IgD-negative memory B cell (primary cell): ENCODE data around the gene SKA2. TPM values are rescaled to one million over a fixed set of nuclear protein-coding genes. Genes with fewer than 3 reads are reported as not detected.

Source experiments
- H3K27ac Mint-ChIP-seq, 3 donors: one replicate each; pipeline ENCODE4 v1.8.0; 2020 to 2022; ENCODE audit warnings: mild to moderate bottlenecking in 3 of 3, mixed read lengths in 3 of 3, moderate library complexity in 1 of 3
- H3K27me3 Mint-ChIP-seq: one replicate; pipeline ENCODE4 v1.8.0; 2021; ENCODE audit warnings: mixed read lengths
- H3K36me3 Mint-ChIP-seq: one replicate; pipeline ENCODE4 v1.8.0; 2020; ENCODE audit warnings: mild to moderate bottlenecking, mixed read lengths
- H3K4me1 Mint-ChIP-seq, 3 donors: one replicate each; pipeline ENCODE4 v1.8.0; 2020 to 2022; ENCODE audit warnings: mixed read lengths in 3 of 3, mild to moderate bottlenecking in 1 of 3
- H3K4me3 Mint-ChIP-seq, 4 donors: one replicate each; pipeline ENCODE4 v1.8.0; 2020 to 2022; ENCODE audit warnings: mild to moderate bottlenecking in 4 of 4, mixed read lengths in 4 of 4, moderate library complexity in 3 of 4
- H3K9me3 Mint-ChIP-seq, 3 donors: one replicate each; pipeline ENCODE4 v1.8.0; 2020 to 2021; ENCODE audit warnings: mixed read lengths in 3 of 3, mild to moderate bottlenecking in 1 of 3
- polyA plus RNA-seq: library from polyadenylated mRNA; unstranded; fragments of 300-500 nt; fragmentation: Illumina TruSeq; gene quantifications from one replicate; pipeline ENCODE4 v1.2.3, GENCODE V29; 2021

Gene SKA2
- polyA plus RNA-seq, 1 donor from 2014 or later, result 31.4 TPM

DNA sequence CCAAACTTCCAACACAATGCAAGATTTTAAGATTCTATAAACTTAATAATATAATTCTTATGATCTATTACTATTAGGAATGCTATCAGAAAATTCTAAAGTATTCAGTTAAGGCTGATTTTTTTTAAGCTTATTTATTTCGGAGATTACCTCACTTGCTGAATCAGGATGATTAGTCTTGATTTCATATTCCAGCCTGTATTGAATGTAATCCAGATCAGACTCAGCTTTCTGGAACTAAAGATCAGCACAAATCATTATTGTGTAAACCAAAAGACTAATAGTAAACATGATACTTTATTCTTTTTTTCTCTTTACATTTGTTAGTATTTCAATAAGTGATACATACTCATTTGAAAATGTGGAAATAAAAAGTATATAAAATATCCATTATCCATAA is 23.9 kb downstream of the SKA2 start:
- Mint-ChIP-seq H3K27me3 (no peaks in the 10 kb centered on the region), H3K27ac (no peak overlapping the region), H3K9me3 (no peaks in the 10 kb centered on the region), H3K4me3 (no peak overlapping the region), H3K36me3 (no peaks in the 10 kb centered on the region), H3K4me1 (no peaks in the 10 kb centered on the region)

DNA sequence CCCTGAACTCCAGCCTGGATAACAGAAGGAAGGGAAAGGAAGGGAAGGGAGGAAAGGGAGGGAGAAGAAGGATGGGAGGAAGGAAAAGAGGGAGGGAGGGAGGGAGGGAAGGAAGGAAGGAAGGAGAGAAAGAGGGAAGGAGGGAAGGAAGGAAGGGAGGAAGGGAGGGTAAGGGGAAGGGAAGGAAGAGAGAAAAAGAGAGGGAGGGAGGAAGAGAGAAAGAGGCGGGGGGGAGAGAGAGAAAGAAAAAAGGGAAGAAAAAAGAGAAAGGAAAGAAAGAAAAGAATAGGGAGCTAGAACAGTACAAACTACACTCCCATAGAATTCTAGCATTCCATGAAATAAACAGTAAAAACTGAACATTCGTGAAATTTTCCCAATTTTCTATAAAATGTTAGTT is 25.2 kb downstream of the SKA2 start:
- Mint-ChIP-seq H3K36me3 (no peaks in the 10 kb centered on the region), H3K4me3 (no peak overlapping the region), H3K9me3 (no peaks in the 10 kb centered on the region), H3K27ac (no peak overlapping the region), H3K4me1 (no peaks in the 10 kb centered on the region), H3K27me3 (no peaks in the 10 kb centered on the region)

DNA sequence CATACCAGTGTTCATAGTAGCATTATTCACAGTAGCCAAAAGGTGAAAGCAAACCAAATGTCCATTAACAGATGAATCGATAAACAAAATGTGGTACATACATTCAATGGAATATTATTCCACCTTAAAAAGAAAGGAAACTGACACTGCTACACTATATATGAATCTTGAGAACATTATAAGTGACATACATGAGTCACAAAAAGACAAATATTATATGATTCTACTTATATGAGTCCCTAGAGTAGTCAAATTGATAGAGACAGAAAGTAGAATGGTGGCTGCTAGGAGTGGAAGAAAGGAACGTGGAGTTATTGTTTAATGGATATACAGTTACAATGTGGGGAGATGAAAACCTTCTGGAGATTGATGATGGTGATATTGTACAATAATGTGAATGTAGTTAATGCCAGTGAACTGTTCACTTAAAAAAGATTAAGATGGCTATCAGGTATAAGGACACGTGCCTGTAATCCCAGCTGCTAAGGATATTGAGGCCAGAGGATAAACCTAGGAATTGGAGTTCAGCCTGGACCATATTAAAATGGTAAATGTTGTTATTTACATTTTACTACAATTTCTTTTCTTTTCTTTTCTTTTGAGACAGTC is 28.1 kb downstream of the SKA2 start:
- H3K36me3 Mint-ChIP-seq, result peaks cover 3% of the 10 kb centered on the region
- H3K27ac Mint-ChIP-seq, result no peak overlapping the region
- H3K27me3 Mint-ChIP-seq, result no peaks in the 10 kb centered on the region
- no peaks in the 10 kb centered on the region for H3K9me3 Mint-ChIP-seq
- H3K4me3 Mint-ChIP-seq, result no peak overlapping the region
- H3K4me1 Mint-ChIP-seq, result peaks cover 2 to 5% (median 3%) of the 10 kb centered on the region in 3 donors

DNA sequence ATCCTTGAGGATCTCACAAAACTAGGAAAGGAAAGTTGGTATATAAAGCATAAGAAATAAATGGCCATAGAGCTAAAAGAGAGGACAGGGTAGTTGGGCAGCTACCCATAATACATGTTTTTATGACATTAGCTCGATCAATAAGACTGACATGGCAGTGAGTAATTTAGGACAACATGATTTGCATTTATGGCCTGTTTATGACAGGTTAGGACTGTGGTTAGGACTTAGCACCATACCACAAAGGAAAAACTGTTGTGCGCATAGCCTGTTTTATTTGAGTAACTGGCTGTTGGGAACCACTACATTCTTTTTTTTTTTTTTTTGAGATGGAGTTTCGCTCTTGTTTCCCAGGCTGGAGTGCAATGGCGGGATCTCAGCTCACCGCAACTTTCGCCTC is 30.3 kb downstream of the SKA2 start:
- Mint-ChIP-seq H3K9me3 (no peaks in the 10 kb centered on the region), H3K4me3 (peak overlapping the region in 1 of 4 donors; percentile 14), H3K27ac (no peak overlapping the region), H3K27me3 (no peaks in the 10 kb centered on the region), H3K36me3 (peaks cover 5% of the 10 kb centered on the region), H3K4me1 (peaks cover 2 to 5% (median 3%) of the 10 kb centered on the region in 3 donors)

DNA sequence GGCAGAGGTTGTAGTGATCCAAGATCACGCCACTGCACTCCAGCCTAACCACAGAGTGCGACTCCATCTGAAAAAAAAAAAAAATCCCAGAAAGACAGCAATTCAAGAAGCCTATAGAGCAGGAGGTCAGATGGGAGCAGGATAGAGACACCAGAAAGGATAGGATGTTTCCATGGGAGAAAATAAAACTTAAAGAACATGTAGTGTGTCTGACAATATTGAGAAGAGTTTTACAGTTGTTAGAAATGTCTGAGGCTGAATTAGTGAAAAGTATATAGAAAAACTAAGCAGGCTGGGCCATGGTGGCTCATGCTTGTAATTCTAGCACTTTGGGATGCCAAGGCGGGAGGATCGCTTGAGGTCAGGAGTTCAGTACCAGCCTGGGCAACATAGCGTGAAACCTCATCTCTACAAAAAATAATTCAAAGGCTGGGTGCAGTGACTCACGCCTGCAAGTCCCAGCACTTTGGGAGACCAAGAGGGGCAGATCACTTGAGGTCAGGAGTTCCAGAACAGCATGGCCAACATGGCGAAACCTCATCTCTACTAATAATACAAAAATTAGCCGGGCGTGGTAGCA is 33.0 kb downstream of the SKA2 start:
- H3K9me3 Mint-ChIP-seq, result no peaks in the 10 kb centered on the region
- H3K27ac Mint-ChIP-seq, result no peak overlapping the region
- peaks cover 2 to 5% (median 3%) of the 10 kb centered on the region in 3 donors for H3K4me1 Mint-ChIP-seq
- peaks cover 5% of the 10 kb centered on the region for H3K36me3 Mint-ChIP-seq
- no peaks in the 10 kb centered on the region for H3K27me3 Mint-ChIP-seq
- no peak overlapping the region for H3K4me3 Mint-ChIP-seq

DNA sequence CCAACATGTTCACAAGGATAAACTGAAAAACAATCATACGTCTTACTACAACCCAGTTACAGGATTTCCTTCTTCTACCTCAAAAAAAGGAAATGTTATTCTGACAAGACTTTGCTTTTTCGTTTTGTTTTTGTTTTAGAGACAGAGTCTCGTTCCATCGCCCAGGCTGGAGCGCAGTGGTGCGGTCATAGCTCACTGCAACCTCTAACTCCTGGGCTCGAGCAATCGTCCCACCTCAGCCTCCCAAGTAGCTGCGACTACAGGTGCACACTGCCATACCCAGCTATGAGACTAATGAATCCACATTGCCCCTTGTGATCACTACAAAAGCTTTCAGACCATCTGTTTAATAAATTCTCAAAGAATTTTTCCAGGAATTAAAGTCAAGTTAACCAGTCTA is 39.5 kb downstream of the SKA2 start:
- no peak overlapping the region for H3K27ac Mint-ChIP-seq
- peaks cover 2% of the 10 kb centered on the region for H3K36me3 Mint-ChIP-seq
- H3K9me3 Mint-ChIP-seq, result no peaks in the 10 kb centered on the region
- peaks cover 0 to 5% (median 2%) of the 10 kb centered on the region in 3 donors for H3K4me1 Mint-ChIP-seq
- H3K27me3 Mint-ChIP-seq, result no peaks in the 10 kb centered on the region
- no peak overlapping the region for H3K4me3 Mint-ChIP-seq

GRCh38 chr17:59111539-59111938 is 43.4 kb downstream of the SKA2 start:
- H3K4me1 Mint-ChIP-seq, result peaks cover 2 to 15% (median 6%) of the 10 kb centered on the region in 3 donors
- H3K27me3 Mint-ChIP-seq, result no peaks in the 10 kb centered on the region
- H3K36me3 Mint-ChIP-seq, result peaks cover 6% of the 10 kb centered on the region
- no peak overlapping the region for H3K4me3 Mint-ChIP-seq
- no peak overlapping the region for H3K27ac Mint-ChIP-seq
- no peaks in the 10 kb centered on the region for H3K9me3 Mint-ChIP-seq

DNA sequence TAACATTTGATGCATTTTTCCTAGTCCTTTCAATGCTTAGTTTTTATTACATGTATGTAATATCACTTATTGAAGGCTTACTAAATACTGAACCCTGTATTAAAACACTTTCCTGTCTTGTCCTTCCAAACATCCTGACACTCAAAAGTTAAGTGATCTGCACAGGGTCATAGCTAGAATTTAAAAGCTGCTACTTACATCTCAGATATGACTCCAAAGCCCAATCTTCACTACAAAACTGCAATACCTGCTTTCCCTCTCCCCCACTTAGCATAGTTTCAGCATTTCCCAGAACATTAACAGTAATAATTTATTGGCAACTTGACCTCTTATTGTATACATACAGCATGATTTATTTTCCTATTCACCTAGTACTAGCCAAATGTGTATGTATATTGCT is 44.0 kb downstream of the SKA2 start:
- peaks cover 4% of the 10 kb centered on the region for H3K36me3 Mint-ChIP-seq
- H3K9me3 Mint-ChIP-seq, result no peaks in the 10 kb centered on the region
- peak overlapping the region in 1 of 4 donors; percentile 21 for H3K4me3 Mint-ChIP-seq
- no peak overlapping the region for H3K27ac Mint-ChIP-seq
- H3K27me3 Mint-ChIP-seq, result no peaks in the 10 kb centered on the region
- H3K4me1 Mint-ChIP-seq, result peaks cover 2 to 17% (median 8%) of the 10 kb centered on the region in 3 donors

- Mint-ChIP-seq H3K27me3 (no peaks in the 10 kb centered on the region), H3K4me3 (no peak overlapping the region), H3K9me3 (no peaks in the 10 kb centered on the region), H3K27ac (no peak overlapping the region), H3K4me1 (peaks cover 16 to 37% (median 23%) of the 10 kb centered on the region in 3 donors), H3K36me3 (peaks cover 4% of the 10 kb centered on the region)
Measured at GRCh38 chr17:59108400-59109102, 46.4 kb downstream of the SKA2 start.

DNA sequence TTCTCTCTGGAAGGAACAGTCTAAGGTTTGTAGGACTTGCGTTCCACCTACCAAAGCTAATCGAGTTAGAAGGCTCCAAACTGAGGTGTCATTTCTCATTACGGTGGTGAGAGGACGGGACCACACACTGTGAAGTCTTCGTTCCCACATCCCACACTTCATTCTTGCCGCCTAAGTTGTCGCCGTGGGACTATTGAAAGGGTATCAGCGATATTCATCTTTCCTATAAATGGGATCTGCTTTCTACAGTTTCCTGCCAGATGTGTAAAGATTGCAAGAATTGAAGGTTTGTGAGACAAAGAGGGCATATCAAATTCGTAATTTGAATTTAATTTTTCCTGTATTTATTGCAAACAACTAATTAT is 47.7 kb downstream of the SKA2 start:
- no peaks in the 10 kb centered on the region for H3K9me3 Mint-ChIP-seq
- H3K4me1 Mint-ChIP-seq, result peaks cover 16 to 37% (median 23%) of the 10 kb centered on the region in 3 donors
- H3K36me3 Mint-ChIP-seq, result peaks cover 4% of the 10 kb centered on the region
- H3K4me3 Mint-ChIP-seq, result peak overlapping the region; percentile 89 to 97 (median 94)
- peak overlapping the region; percentile 80 to 92 (median 90) for H3K27ac Mint-ChIP-seq
- no peaks in the 10 kb centered on the region for H3K27me3 Mint-ChIP-seq

DNA sequence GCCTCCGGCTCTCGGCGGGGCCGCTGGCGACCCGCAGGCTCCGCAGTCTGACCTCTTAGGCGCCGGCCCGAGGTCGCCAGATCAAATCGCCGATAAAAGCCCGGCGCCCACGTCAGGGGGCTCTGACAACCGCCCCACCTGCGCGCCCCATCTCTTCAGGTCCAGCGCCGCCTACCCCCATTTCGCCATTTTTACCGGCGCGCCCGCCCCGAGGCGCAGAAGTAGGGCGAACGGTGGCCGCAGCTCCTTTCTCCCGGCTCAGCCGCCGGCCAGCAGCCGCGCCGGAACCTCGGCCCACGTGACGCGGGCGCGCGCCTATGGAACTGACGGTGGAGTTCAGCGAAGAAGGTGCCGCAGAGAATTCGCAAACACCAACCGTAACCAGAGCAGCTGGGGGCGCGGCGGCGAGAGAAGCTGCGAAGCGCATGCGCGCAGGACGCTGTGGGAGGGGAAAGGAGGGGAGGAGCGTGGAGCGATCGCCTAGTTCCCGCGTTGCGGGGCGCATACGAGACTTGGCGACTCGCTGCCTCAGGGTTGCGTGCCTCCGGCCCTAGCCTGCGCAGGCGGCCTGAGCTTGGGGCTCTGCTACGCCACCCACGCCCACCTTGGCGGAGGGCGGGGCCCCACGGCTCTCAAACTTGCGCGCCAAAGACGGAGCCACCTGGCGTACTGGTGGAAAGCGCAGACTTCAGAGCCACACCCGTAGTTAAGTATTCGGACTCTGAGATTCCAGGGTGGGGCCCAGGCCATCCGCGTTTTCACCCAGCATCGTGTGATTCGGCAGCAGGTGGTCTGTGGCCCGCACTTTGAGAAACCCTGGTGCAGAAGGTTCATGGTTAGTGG is 48.3 kb downstream of the SKA2 start, which contains the start of gene TRIM37:
Gene TRIM37 (minus strand): TSS at position 418 of the 843 bp plus-strand sequence. CDS start 419 bp downstream, outside the sequence.
- no peaks in the 10 kb centered on the region for H3K9me3 Mint-ChIP-seq
- H3K4me3 Mint-ChIP-seq, result peak within 1 kb of the TSS; percentile 89 to 97 (median 94)
- peaks cover 19 to 42% (median 23%) of the 10 kb centered on the region in 3 donors for H3K4me1 Mint-ChIP-seq
- H3K27ac Mint-ChIP-seq, result peak within 1 kb of the TSS; percentile 88 to 92 (median 90)
- no peaks in the 10 kb centered on the region for H3K27me3 Mint-ChIP-seq
- H3K36me3 Mint-ChIP-seq, result peaks cover 4% of the 10 kb centered on the region

- peaks cover 4% of the 10 kb centered on the region for H3K36me3 Mint-ChIP-seq
- peak overlapping the region; percentile 89 to 97 (median 94) for H3K4me3 Mint-ChIP-seq
- H3K9me3 Mint-ChIP-seq, result no peaks in the 10 kb centered on the region
- H3K27ac Mint-ChIP-seq, result peak overlapping the region; percentile 88 to 92 (median 90)
- H3K27me3 Mint-ChIP-seq, result no peaks in the 10 kb centered on the region
- peaks cover 19 to 38% (median 26%) of the 10 kb centered on the region in 3 donors for H3K4me1 Mint-ChIP-seq
Measured at GRCh38 chr17:59105852-59106462, 49.0 kb downstream of the SKA2 start.

GRCh38 chr17:59101178-59101577 is 53.8 kb downstream of the SKA2 start:
- no peaks in the 10 kb centered on the region for H3K27me3 Mint-ChIP-seq
- no peaks in the 10 kb centered on the region for H3K9me3 Mint-ChIP-seq
- peaks cover 9% of the 10 kb centered on the region for H3K36me3 Mint-ChIP-seq
- peaks cover 20 to 31% (median 21%) of the 10 kb centered on the region in 3 donors for H3K4me1 Mint-ChIP-seq
- H3K4me3 Mint-ChIP-seq, result no peak overlapping the region
- no peak overlapping the region for H3K27ac Mint-ChIP-seq

GRCh38 chr17:59097876-59098275 is 57.1 kb downstream of the SKA2 start:
- H3K36me3 Mint-ChIP-seq, result peaks cover 12% of the 10 kb centered on the region
- H3K27me3 Mint-ChIP-seq, result no peaks in the 10 kb centered on the region
- peaks cover 10 to 11% (median 10%) of the 10 kb centered on the region in 3 donors for H3K4me1 Mint-ChIP-seq
- no peak overlapping the region for H3K4me3 Mint-ChIP-seq
- no peaks in the 10 kb centered on the region for H3K9me3 Mint-ChIP-seq
- no peak overlapping the region for H3K27ac Mint-ChIP-seq
